Psoas muscle (tissue), 8 donors: ENCODE data around the gene NAV2. TPM values are rescaled to one million over a fixed set of nuclear protein-coding genes. Genes with fewer than 3 reads are reported as not detected.

Experiments
- ATAC-seq, 4 donors: fragments of 200-7000 bp; cut with Tn5 transposase; one replicate each; pipeline ENCODE4 v1.9.1; 2020; ENCODE audit warnings: moderate library complexity in 3 of 4, mild to moderate bottlenecking in 2 of 4
- DNase-seq, 2 donors: peaks; one replicate each; pipeline ENCODE4 v3.0.0-alpha.2; 2020
- H3K27ac ChIP-seq: fragments of 200-600 bp; one replicate; pipeline ENCODE4 v1.8.0; 2022
- H3K27me3 ChIP-seq, 3 donors: fragments of 200-600 bp in 1 of 3; one replicate each; pipeline versions ENCODE4 v1.6.1 to v1.8.0; 2013 to 2022; ENCODE audit warnings: low read length in 2 of 3, mild to moderate bottlenecking in 2 of 3, moderate library complexity in 1 of 3; ENCODE audit not compliant: insufficient read depth in 3 of 3
- H3K36me3 ChIP-seq, 2 donors: fragments of 200-600 bp in 1 of 2; one replicate each; pipeline versions ENCODE4 v1.6.1 to v1.8.0; 2013 to 2022; ENCODE audit warnings: low read depth in 1 of 2, mild to moderate bottlenecking in 1 of 2, moderate library complexity in 1 of 2; ENCODE audit not compliant: insufficient read depth in 1 of 2
- H3K4me1 ChIP-seq: fragments of 200-600 bp; one replicate; pipeline ENCODE4 v1.8.0; 2022
- H3K4me3 ChIP-seq: fragments of 200-600 bp; one replicate; pipeline ENCODE4 v1.8.0; 2022; ENCODE audit warnings: mild to moderate bottlenecking
- H3K9me3 ChIP-seq: fragments of 200-600 bp; one replicate; pipeline ENCODE4 v1.8.0; 2022
- WGBS, 3 donors: extraction: QIAGEN DNeasy Blood & Tissue Kit; methylation state at CpG; one replicate each; pipeline versions ENCODE4 v1.1.6 to v1.1.7; 2013; 5-methylcytosine and 5-hydroxymethylcytosine counted together
- intact Hi-C, 2 donors: fragments of 100-400 bp; cut with DNase I; formaldehyde crosslinking; loops; one replicate each; pipeline versions ENCODE4 v1.11.0 to v1.14.2; 2022
- polyA plus RNA-seq, 3 donors: library from polyadenylated mRNA; stranded (reverse); fragments of 200-250 nt; gene quantifications; one replicate each; pipeline ENCODE4 v1.2.3, GENCODE V29; 2013
- total RNA-seq, 4 donors: library from RNA; stranded (reverse); fragmentation: NEBNext Ultra II Directional in 2 of 4; extraction: Animal tissue kit (Norgen Biotek cat#: 25700) in 2 of 4; gene quantifications; one replicate each; pipeline versions ENCODE4 v1.2.1 to v1.2.4, GENCODE V29; 2021 to 2023
- TF ChIP-seq, protein P1 (sequence below): fragments of 200-600 bp; IDR thresholded peaks from one replicate; pipeline ENCODE4 v1.8.0; 2022; ENCODE audit warnings: antibody characterized with exemption
- donor health status: healthy with polysubstance abuse.
- donor health status: DM: no; HTN: no; CAD: no; lungs with moderate emphysema.
- donor health status: Bipolar disorder and iron deficiency.
- donor health status: healthy.
- donor health status: DM: yes; HTN: yes; CAD: no.
- donor health status: DM: no; HTN: no; CAD: no.
- donor health status: DM: no; HTN: no; CAD: no.
- donor health status: DM: yes; HTN: yes; CAD: no.

NAV2 gene
- total and polyA plus RNA-seq, 7 donors: 0.68 to 21.8 (median 2.9) TPM

DNA sequence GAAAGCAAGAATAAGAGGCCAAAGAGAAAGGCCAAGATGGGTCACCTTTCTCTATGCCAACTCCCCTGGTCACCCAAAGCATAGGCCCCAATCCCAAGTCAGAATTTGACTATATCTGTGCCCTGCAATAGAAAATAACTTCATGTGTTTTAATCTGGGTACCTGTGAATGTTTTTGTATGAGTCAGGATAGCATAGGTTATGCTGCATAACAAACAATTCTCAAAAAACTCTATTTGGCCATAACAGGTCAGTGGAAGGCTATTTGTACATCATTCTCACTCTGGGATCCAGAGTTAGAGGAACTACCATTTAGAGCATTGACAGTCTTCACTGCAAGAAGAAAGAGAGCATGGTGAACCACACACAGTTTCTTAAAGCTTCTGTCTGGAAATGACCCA lies 280.4 kb downstream of the NAV2 start:
- ATAC-seq: no peak
- H3K9me3 ChIP-seq: no peaks in the 10 kb centered on the region
- no peak overlapping the region for H3K4me3 ChIP-seq
- peaks cover 33% of the 10 kb centered on the region for H3K4me1 ChIP-seq
- TF ChIP-seq, protein P1, sequence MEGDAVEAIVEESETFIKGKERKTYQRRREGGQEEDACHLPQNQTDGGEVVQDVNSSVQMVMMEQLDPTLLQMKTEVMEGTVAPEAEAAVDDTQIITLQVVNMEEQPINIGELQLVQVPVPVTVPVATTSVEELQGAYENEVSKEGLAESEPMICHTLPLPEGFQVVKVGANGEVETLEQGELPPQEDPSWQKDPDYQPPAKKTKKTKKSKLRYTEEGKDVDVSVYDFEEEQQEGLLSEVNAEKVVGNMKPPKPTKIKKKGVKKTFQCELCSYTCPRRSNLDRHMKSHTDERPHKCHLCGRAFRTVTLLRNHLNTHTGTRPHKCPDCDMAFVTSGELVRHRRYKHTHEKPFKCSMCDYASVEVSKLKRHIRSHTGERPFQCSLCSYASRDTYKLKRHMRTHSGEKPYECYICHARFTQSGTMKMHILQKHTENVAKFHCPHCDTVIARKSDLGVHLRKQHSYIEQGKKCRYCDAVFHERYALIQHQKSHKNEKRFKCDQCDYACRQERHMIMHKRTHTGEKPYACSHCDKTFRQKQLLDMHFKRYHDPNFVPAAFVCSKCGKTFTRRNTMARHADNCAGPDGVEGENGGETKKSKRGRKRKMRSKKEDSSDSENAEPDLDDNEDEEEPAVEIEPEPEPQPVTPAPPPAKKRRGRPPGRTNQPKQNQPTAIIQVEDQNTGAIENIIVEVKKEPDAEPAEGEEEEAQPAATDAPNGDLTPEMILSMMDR: no peak
- no peaks in the 10 kb centered on the region for H3K27me3 ChIP-seq
- DNase-seq: no peak
- no peak overlapping the region for H3K27ac ChIP-seq
- no peaks in the 10 kb centered on the region for H3K36me3 ChIP-seq
- intact Hi-C loops: loop anchor here in 1 of 2 donors (10.0 kb wide), 1 partner anchor 62 kb away; no protein-coding TSS in a partner anchor

DNA sequence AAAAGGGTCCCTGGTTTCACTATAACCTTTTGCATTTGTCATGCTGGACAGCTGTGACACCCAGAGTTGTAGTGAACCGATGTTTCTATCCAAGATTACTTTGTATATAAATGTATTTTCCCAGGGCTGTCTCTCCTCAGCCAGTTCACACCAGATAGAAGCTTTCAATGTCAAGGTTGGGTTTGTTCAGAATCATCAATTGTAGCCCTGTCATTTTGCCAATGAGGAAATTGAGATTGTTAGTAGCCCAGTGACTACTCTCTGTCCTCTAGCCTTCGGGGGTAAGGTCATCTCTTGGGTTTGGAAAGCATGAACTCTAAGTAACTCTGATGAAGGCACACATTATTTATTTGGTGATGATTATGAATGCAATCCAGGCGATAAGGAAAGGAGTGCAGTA lies 282.0 kb downstream of the NAV2 start:
- intact Hi-C loops: loop anchor here in 1 of 2 donors (10.0 kb wide), 1 partner anchor 60 kb away; no protein-coding TSS in a partner anchor
- no peaks in the 10 kb centered on the region for H3K9me3 ChIP-seq
- H3K4me1 ChIP-seq: peaks cover 20% of the 10 kb centered on the region
- peak in 3 of 4 donors; percentile 16 to 38 (median 27) for ATAC-seq
- H3K27ac ChIP-seq: peak overlapping the region; percentile 50
- 66 to 79% (median 74%) methylated on average over 3 of the region's 3 CpGs for WGBS, 3 donors
- TF ChIP-seq, protein P1: no peak
- DNase-seq: no peak
- H3K4me3 ChIP-seq: no peak overlapping the region
- no peaks in the 10 kb centered on the region for H3K27me3 ChIP-seq
- no peaks in the 10 kb centered on the region for H3K36me3 ChIP-seq

DNA sequence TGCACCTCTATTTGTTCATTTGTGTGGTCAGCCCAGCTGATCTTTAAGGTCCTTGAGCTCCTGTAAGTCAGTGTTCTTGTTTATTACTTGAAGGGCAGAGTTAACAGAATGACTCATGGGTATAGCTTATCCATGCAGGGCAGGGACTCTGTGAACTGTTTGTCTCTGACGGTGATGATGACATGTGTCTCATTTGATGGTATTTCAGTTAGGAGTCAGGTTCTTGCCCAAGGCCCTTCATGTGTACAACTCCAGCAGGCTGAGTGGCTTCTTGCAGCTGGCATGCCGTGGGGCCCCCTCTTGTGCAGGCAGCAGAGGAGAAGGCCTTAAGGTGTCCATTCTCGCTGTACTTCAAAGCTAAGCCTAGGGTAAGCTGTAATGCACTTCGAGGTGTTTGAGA lies 282.5 kb downstream of the NAV2 start:
- peak; percentile 96 to 97 (median 96) for ATAC-seq
- intact Hi-C loops: loop anchor here in 1 of 2 donors (10.0 kb wide), 1 partner anchor 60 kb away; no protein-coding TSS in a partner anchor
- Histone ChIP-seq H3K4me1 (peaks cover 20% of the 10 kb centered on the region), H3K9me3 (no peaks in the 10 kb centered on the region), H3K27ac (peak overlapping the region; percentile 50), H3K36me3 (no peaks in the 10 kb centered on the region), H3K27me3 (no peaks in the 10 kb centered on the region), H3K4me3 (no peak overlapping the region)
- 68 to 72% (median 70%) methylated on average over 4 of the region's 4 CpGs for WGBS, 3 donors
- peak; percentile 55 to 71 for DNase-seq
- TF ChIP-seq, protein P1: no peak

DNA sequence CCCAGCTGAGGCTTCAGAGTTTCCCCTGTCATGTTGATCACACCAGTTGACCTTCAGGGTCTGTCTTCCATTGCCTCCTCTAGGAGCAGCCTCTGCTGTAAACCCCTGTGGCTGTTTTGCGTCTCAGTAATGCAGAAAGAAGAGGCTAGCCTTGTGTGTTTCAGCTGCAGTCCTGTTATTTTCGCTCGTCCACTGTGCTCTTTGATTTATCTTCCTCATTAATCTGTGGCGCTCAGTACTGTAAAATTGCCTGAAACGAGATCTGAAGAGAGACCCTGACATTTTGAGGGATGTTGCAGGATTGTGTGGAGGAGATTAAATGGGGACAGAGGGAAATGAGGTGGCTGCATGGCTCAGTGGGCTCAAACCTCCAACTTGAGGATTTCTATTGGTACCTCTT lies 283.9 kb downstream of the NAV2 start:
- ATAC-seq (no peak), DNase-seq (no peak)
- Histone ChIP-seq H3K4me1 (peaks cover 20% of the 10 kb centered on the region), H3K36me3 (no peaks in the 10 kb centered on the region), H3K27ac (no peak overlapping the region), H3K4me3 (no peak overlapping the region), H3K9me3 (no peaks in the 10 kb centered on the region), H3K27me3 (no peaks in the 10 kb centered on the region)
- intact Hi-C loops: loop anchor here in 1 of 2 donors (10.0 kb wide), 1 partner anchor 58 kb away; no protein-coding TSS in a partner anchor
- TF ChIP-seq, protein P1: no peak
- 83 to 87% (median 86%) methylated on average over 5 of the region's 5 CpGs for WGBS, 3 donors

DNA sequence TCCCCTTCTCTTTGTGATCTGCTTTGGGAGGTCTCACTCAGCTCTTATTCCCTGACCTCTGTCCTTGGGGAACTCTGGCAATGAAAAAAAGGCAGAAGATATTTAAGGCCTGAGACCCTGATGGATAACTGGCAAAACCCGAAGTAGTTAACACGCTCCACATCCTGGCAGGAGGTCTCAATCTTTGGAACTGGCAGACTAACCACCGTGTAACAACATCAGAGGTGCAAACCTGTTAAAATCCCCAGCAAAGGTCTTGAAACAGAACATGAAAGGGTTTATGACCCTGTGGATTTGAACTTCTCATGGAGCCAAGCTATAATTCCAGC lies 287.3 kb downstream of the NAV2 start:
- DNase-seq (no peak), ATAC-seq (no peak)
- peaks cover 18% of the 10 kb centered on the region for H3K4me1 ChIP-seq
- H3K36me3 ChIP-seq: no peaks in the 10 kb centered on the region
- H3K27ac ChIP-seq: no peak overlapping the region
- H3K27me3 ChIP-seq: no peaks in the 10 kb centered on the region
- intact Hi-C loops: loop anchor here in 1 of 2 donors (5.0 kb wide), 1 partner anchor 48 kb away; no protein-coding TSS in a partner anchor
- 59 to 67% (median 63%) methylated on average over 3 of the region's 3 CpGs for WGBS, 3 donors
- no peaks in the 10 kb centered on the region for H3K9me3 ChIP-seq
- no peak overlapping the region for H3K4me3 ChIP-seq
- TF ChIP-seq, protein P1: no peak
